ENCODE data around the gene ARHGAP26.
"Not testable (repeated sequence)": the region's sequence is repeated elsewhere in the genome, so short reads cannot be mapped to it uniquely, and the experiment has no call there.

Gene ARHGAP26

DNA sequence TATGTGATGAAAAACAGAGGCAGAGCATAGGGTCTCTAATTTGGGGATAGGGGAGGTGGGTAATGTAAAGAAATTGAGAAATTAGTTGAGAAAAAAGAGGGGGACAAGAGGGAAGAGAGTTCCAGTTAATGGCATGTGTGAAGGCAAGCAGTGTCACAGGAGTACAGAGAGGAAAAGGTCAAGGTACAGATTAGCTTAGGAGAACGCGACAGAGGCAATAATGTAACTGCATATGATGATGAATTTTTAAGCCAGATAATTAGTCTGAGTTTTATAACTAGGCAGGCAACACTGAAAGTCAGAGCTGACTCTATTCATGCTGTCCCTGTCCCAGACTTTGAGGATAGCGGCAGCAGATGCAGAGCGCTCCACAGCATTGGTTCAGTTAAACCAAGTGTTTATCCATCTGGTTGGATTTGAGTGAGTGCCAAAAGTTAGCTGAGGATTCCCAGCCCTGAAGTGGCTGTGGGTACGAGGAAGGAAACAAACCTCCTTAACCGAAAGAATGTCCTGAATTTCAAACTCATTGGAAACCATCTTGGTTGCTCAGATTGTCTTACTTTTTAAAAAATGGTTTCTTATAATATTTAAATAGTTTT lies 315.2 kb downstream of the ARHGAP26 start:
- peaks cover 27% of the 10 kb centered on the region for H3K36me3 Mint-ChIP-seq (ENCODE audit: insufficient read depth)
- no peak for DNase-seq
- peak overlapping the region in 1 of 2 donors; percentile 3 for H3K27ac Mint-ChIP-seq

GRCh38 chr5:143086546-143086907 lies 316.4 kb downstream of the ARHGAP26 start:
- Mint-ChIP-seq H3K27me3 (no peaks in the 10 kb centered on the region), H3K4me1 (ENCODE audit: low read depth in 2 of 2) (peaks cover 0 to 9% of the 10 kb centered on the region in 2 donors), H3K4me3 (no peak overlapping the region), H3K27ac (no peak overlapping the region), H3K9me3 (no peaks in the 10 kb centered on the region), H3K36me3 (ENCODE audit: insufficient read depth) (peaks cover 20% of the 10 kb centered on the region)
- DNase-seq (no peak), ATAC-seq (replicated peaks) (no peak)

More for the DNA sequence above, 315.2 kb downstream of the ARHGAP26 start:
- H3K4me1 Mint-ChIP-seq (ENCODE audit: low read depth in 2 of 2), result peaks cover 2 to 19% of the 10 kb centered on the region in 2 donors
- no peaks in the 10 kb centered on the region for H3K27me3 Mint-ChIP-seq
- H3K9me3 Mint-ChIP-seq, result no peaks in the 10 kb centered on the region
- no peak overlapping the region for H3K4me3 Mint-ChIP-seq
- no peak for ATAC-seq (replicated peaks)

DNA sequence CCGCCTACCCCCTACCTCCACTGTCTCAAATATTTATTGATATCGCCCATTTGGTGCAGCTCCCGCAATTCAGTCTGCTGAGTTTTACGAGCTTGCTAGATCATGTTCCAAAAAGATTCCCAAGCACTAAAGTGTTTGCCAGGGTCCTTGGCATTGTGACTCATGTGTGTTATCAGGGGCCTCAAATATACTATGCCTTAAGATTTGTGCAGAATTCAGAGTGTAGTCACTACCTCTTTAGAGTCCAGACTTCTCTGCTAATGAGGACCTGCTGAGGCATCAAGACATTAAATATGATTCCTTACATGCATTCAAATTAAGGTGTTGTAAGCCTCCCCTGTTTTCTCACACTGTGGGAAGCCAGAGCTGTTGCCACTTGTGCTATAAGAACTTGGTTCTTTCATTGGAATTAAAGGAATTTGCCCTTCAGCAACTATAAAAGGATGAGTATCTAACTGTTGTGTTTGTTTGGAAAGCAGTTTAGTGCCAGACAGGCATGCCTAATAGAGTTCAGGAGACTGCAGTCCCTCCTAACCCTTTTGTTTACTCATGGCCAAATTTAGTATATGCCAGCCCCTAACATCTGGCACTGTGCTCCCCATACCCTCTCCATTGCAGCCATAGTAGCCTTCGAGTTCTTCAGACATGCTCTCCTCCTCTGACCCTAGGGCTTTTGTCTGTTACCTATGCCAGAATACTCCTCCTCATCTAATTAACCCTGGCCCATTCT lies 316.9 kb downstream of the ARHGAP26 start:
- Mint-ChIP-seq H3K27ac (no peak overlapping the region), H3K4me1 (ENCODE audit: low read depth in 2 of 2) (peaks cover 0 to 9% of the 10 kb centered on the region in 2 donors)
- no peak for DNase-seq

GRCh38 chr5:143088702-143089101 lies 318.5 kb downstream of the ARHGAP26 start:
- DNase-seq; H3K4me3 Mint-ChIP-seq; H3K9me3 Mint-ChIP-seq; ATAC-seq (replicated peaks); H3K27ac Mint-ChIP-seq; H3K27me3 Mint-ChIP-seq: not testable (repeated sequence)
- peaks cover 22% of the 10 kb centered on the region for H3K36me3 Mint-ChIP-seq (ENCODE audit: insufficient read depth)
- H3K4me1 Mint-ChIP-seq (ENCODE audit: low read depth in 2 of 2), result peaks cover 0 to 21% of the 10 kb centered on the region in 2 donors

More for the DNA sequence above, 316.9 kb downstream of the ARHGAP26 start:
- no peaks in the 10 kb centered on the region for H3K9me3 Mint-ChIP-seq
- peaks cover 23% of the 10 kb centered on the region for H3K36me3 Mint-ChIP-seq (ENCODE audit: insufficient read depth)
- no peaks in the 10 kb centered on the region for H3K27me3 Mint-ChIP-seq
- H3K4me3 Mint-ChIP-seq, result no peak overlapping the region
- ATAC-seq (replicated peaks), result no peak

GRCh38 chr5:143090044-143090443 lies 319.9 kb downstream of the ARHGAP26 start:
- H3K36me3 Mint-ChIP-seq (ENCODE audit: insufficient read depth), result peaks cover 21% of the 10 kb centered on the region
- not testable (repeated sequence) for DNase-seq; H3K9me3 Mint-ChIP-seq; H3K4me3 Mint-ChIP-seq; H3K27ac Mint-ChIP-seq; ATAC-seq (replicated peaks); H3K27me3 Mint-ChIP-seq
- peaks cover 0 to 22% of the 10 kb centered on the region in 2 donors for H3K4me1 Mint-ChIP-seq (ENCODE audit: low read depth in 2 of 2)

- Mint-ChIP-seq H3K4me1 (ENCODE audit: low read depth in 2 of 2) (peaks cover 0 to 18% of the 10 kb centered on the region in 2 donors), H3K36me3 (ENCODE audit: insufficient read depth) (peaks cover 13% of the 10 kb centered on the region), H3K27ac (peak overlapping the region; percentile 2 to 22)
- H3K9me3 Mint-ChIP-seq; H3K27me3 Mint-ChIP-seq; DNase-seq; H3K4me3 Mint-ChIP-seq; ATAC-seq (replicated peaks): not testable (repeated sequence)
Observed at GRCh38 chr5:143092711-143093451, 322.7 kb downstream of the ARHGAP26 start.

GRCh38 chr5:143093452-143094086 lies 323.4 kb downstream of the ARHGAP26 start:
- peak overlapping the region; percentile 2 to 22 for H3K27ac Mint-ChIP-seq
- peaks cover 0 to 18% of the 10 kb centered on the region in 2 donors for H3K4me1 Mint-ChIP-seq (ENCODE audit: low read depth in 2 of 2)
- H3K4me3 Mint-ChIP-seq, result no peak overlapping the region
- ATAC-seq (replicated peaks) (no peak), DNase-seq (no peak)
- H3K36me3 Mint-ChIP-seq (ENCODE audit: insufficient read depth), result peaks cover 12% of the 10 kb centered on the region
- no peaks in the 10 kb centered on the region for H3K9me3 Mint-ChIP-seq
- H3K27me3 Mint-ChIP-seq, result no peaks in the 10 kb centered on the region

DNA sequence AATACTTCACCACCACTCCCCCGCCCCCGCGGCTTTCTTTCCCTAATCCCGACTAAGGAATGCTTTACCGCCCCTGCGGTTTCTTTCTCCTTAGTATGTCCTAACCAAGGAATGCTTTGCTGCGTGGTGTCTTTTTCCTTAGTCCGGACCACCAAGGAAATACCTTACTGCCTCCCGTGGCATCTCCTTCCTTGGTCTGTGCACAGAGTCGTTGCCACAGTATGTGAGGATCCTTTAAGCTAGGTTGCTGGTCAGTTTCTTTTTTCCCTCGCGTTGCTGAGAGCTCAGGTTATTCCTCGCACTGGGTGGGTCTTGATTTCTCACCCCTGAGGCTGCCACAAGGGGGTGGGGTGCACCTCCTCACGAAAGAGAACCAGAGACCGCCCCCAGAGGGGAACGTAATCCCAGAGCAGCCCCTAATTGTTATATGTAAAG lies 323.9 kb downstream of the ARHGAP26 start:
- no peaks in the 10 kb centered on the region for H3K9me3 Mint-ChIP-seq
- DNase-seq (no peak), ATAC-seq (replicated peaks) (no peak)
- peak overlapping the region in 1 of 2 donors; percentile 64 for H3K27ac Mint-ChIP-seq
- H3K36me3 Mint-ChIP-seq (ENCODE audit: insufficient read depth), result peaks cover 12% of the 10 kb centered on the region
- no peaks in the 10 kb centered on the region for H3K27me3 Mint-ChIP-seq
- no peak overlapping the region for H3K4me3 Mint-ChIP-seq
- H3K4me1 Mint-ChIP-seq (ENCODE audit: low read depth in 2 of 2), result peaks cover 0 to 18% of the 10 kb centered on the region in 2 donors

DNA sequence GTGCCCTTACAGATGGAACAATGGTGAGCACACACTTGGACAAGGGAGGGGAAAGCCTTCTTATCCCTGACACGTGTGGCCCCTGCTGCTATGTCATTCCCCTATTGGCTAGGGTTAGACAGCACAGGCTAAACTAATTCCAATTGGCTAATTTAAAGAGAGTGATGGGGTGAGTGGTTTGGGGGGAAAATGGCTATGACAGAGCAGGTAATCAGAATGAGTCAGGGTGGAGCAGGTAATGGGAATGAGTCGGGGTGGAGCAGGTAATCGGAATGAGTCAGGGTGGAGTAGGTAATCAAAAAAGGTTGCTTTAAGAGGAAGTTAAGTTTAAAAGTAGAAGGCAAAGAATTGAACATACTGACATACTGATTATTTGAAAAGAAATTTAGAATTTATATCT lies 324.4 kb downstream of the ARHGAP26 start:
- H3K4me1 Mint-ChIP-seq (ENCODE audit: low read depth in 2 of 2), result peaks cover 0 to 15% of the 10 kb centered on the region in 2 donors
- H3K27ac Mint-ChIP-seq, result peak overlapping the region in 1 of 2 donors; percentile 64
- DNase-seq; H3K9me3 Mint-ChIP-seq; H3K4me3 Mint-ChIP-seq; ATAC-seq (replicated peaks); H3K27me3 Mint-ChIP-seq: not testable (repeated sequence)
- peaks cover 11% of the 10 kb centered on the region for H3K36me3 Mint-ChIP-seq (ENCODE audit: insufficient read depth)

- peaks cover 12% of the 10 kb centered on the region for H3K36me3 Mint-ChIP-seq (ENCODE audit: insufficient read depth)
- peak overlapping the region; percentile 3 to 40 for H3K4me3 Mint-ChIP-seq
- no peak for DNase-seq
Observed at GRCh38 chr5:143101121-143101520, 330.9 kb downstream of the ARHGAP26 start.

GRCh38 chr5:143101725-143102386 lies 331.7 kb downstream of the ARHGAP26 start:
- Mint-ChIP-seq H3K27me3 (no peaks in the 10 kb centered on the region), H3K4me3 (peak overlapping the region in 1 of 2 donors; percentile 3), H3K36me3 (ENCODE audit: insufficient read depth) (peaks cover 17% of the 10 kb centered on the region), H3K9me3 (no peaks in the 10 kb centered on the region), H3K27ac (peak overlapping the region; percentile 55 to 93), H3K4me1 (ENCODE audit: low read depth in 2 of 2) (peaks cover 20 to 35% of the 10 kb centered on the region in 2 donors)
- ATAC-seq (replicated peaks), result no peak
- DNase-seq, result no peak

More at GRCh38 chr5:143101121-143101520, 330.9 kb downstream of the ARHGAP26 start:
- Mint-ChIP-seq H3K9me3 (no peaks in the 10 kb centered on the region), H3K27ac (peak overlapping the region; percentile 67 to 93), H3K27me3 (no peaks in the 10 kb centered on the region), H3K4me1 (ENCODE audit: low read depth in 2 of 2) (peaks cover 20 to 31% of the 10 kb centered on the region in 2 donors)
- peak; percentile 64 for ATAC-seq (replicated peaks)

DNA sequence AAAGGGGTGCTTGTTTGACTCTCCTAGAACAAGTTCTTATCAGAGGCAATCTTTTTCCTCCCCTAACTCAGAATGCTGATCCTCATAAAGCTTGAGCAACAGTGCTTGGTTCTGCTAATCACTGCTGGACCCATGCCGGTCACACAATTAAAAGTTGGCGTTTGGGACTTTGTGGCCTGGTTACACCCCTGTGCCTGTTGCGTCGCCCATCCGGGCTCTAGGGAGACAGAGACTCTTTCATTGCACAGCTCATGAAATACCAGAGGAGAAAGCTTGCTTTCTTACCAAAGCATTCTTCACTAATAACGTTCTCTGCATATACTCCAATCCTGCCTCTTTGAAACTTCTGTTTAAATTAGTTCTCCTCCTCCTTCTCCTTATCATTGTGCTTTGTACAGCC lies 332.2 kb downstream of the ARHGAP26 start:
- H3K9me3 Mint-ChIP-seq, result no peaks in the 10 kb centered on the region
- H3K36me3 Mint-ChIP-seq (ENCODE audit: insufficient read depth), result peaks cover 17% of the 10 kb centered on the region
- DNase-seq, result no peak
- no peak overlapping the region for H3K4me3 Mint-ChIP-seq
- no peaks in the 10 kb centered on the region for H3K27me3 Mint-ChIP-seq
- peaks cover 20 to 41% of the 10 kb centered on the region in 2 donors for H3K4me1 Mint-ChIP-seq (ENCODE audit: low read depth in 2 of 2)
- peak overlapping the region; percentile 55 to 70 for H3K27ac Mint-ChIP-seq
- no peak for ATAC-seq (replicated peaks)

All from effector memory CD8-positive, alpha-beta T cell (primary cell).